Omental fat pad (tissue), 4 donors: ENCODE results near the gene GPR143. TPM values are rescaled to one million over a fixed set of nuclear protein-coding genes. Genes with fewer than 3 reads are reported as not detected.

Experiments used
- ATAC-seq: fragments of 150-250 bp; one replicate; pipeline ENCODE4 v1.9.1; 2016; ENCODE audit warnings: mild to moderate bottlenecking, moderate library complexity; ENCODE audit not compliant: low FRiP score
- DNase-seq: peaks from one replicate; pipeline ENCODE4 v3.0.0-alpha.2; 2019; ENCODE audit warnings: low spot score
- CTCF ChIP-seq, 3 donors: fragments of 450-650 bp; IDR thresholded peaks; one replicate each; pipeline ENCODE4 v1.5.1; 2016 to 2017; ENCODE audit warnings: antibody characterized with exemption in 3 of 3, mild to moderate bottlenecking in 3 of 3, moderate library complexity in 2 of 3
- total RNA-seq, 4 donors: library from RNA; depleted of rRNA; stranded (reverse); fragments of >200 nt; gene quantifications; one replicate each; pipeline ENCODE4 v1.1.0, GENCODE V29; 2016

GPR143 gene
- total RNA-seq, 4 donors from 2014 or later, result 1.1 to 1.6 (median 1.2) TPM; not detected in 1

DNA sequence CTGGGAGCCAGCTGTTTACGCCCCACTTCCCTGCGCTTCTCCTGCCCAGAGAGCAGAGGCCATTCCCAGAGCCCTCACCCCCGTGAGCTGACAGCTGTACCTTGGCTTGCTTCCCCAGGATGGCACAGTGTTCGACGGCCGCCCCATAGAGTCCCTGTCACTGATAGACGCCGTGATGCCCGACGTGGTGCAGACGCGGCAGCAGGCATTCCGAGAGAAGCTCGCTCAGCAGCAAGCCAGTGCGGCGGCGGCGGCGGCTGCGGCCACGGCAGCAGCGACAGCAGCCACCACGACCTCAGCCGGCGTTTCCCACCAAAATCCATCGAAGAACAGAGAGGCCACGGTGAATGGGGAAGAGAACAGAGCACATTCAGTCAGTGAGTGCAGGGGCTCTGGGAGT is 77.7 kb downstream of the GPR143 start:
- DNase-seq (no peak), ATAC-seq (no peak)
- TF ChIP-seq CTCF (IDR thresholded peaks at IDR 0.05), result no peak

DNA sequence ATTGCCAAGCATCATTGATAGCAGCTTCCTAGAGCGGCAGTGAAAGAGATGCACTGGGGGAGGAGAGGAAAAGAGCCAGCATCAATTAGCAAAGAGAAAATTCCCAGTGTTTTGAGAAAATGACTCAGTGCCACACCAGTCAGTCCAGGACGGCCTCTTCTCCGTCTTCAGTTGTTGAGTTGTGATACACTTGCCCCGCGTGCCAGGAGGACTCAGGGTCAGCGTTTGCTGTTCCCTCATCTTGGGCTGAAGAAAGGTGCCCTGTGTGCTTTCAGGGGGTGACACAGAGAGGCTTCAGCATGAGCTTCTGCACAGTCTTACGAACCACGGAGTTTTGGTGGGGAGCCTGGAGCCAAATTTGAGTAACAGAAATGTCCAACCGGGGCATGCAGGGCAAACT is 82.3 kb downstream of the GPR143 start:
- TF ChIP-seq CTCF (IDR thresholded peaks at IDR 0.05), result no peak
- DNase-seq (no peak), ATAC-seq (no peak)

DNA sequence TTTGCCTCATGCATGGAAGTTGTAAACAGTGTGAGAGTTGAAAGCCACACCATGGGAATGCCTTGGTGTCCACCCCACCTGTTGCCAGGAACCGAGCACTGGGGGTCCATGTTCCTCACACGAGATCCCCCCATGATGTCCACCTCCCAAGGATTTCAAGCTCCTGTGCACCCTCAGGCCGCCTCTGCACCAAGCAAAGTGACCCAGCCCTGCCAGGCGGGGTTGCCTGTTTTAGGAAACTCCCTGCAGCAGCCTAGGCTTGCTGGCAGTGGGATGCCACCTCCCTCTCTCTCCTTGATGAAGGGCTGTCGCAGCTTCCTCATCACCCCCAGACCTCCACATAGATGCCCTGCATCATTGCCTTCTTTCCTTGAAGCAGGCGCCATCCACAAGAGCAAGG is 82.8 kb downstream of the GPR143 start:
- ATAC-seq (no peak), DNase-seq (no peak)
- no peak for TF ChIP-seq CTCF (IDR thresholded peaks at IDR 0.05)

- ATAC-seq, result no peak
- no peak for DNase-seq
- no peak for TF ChIP-seq CTCF (IDR thresholded peaks at IDR 0.05)
Measured at GRCh38 chrX:9682456-9682855, 83.2 kb downstream of the GPR143 start.

GRCh38 chrX:9681422-9681821 is 84.2 kb downstream of the GPR143 start:
- no peak for TF ChIP-seq CTCF (IDR thresholded peaks at IDR 0.05)
- ATAC-seq (no peak), DNase-seq (no peak)

- ATAC-seq (no peak), DNase-seq (no peak)
- TF ChIP-seq CTCF (IDR thresholded peaks at IDR 0.05), result no peak
Measured at GRCh38 chrX:9681011-9681410, 84.6 kb downstream of the GPR143 start.

- TF ChIP-seq CTCF (IDR thresholded peaks at IDR 0.05), result no peak
- ATAC-seq (no peak), DNase-seq (no peak)
Measured at GRCh38 chrX:9678215-9678965, 87.3 kb downstream of the GPR143 start.
